ENCODE data around the gene UBR1.
"Not testable (repeated sequence)": the region's sequence is repeated elsewhere in the genome, so short reads cannot be mapped to it uniquely, and the experiment has no call there.

Gene UBR1

GRCh38 chr15:42918047-42918446 lies 187.8 kb downstream of the UBR1 start:
- DNase-seq (ENCODE audit: low read depth): no peak
- no peak overlapping the region for H3K4me3 ChIP-seq (ENCODE audit: control insufficient read depth, low read depth, low read length)
- no peak for TF ChIP-seq CTCF (conservative IDR thresholded peaks at IDR 0.05; ENCODE audit: control insufficient read depth, insufficient read depth, low read depth, low read length)

- H3K4me3 ChIP-seq (ENCODE audit: control insufficient read depth, low read depth, low read length): no peak overlapping the region
- DNase-seq (ENCODE audit: low read depth): no peak
- TF ChIP-seq CTCF (conservative IDR thresholded peaks at IDR 0.05; ENCODE audit: control insufficient read depth, insufficient read depth, low read depth, low read length): no peak
Observed at GRCh38 chr15:42915654-42916315, 190.1 kb downstream of the UBR1 start.

GRCh38 chr15:42914728-42915497 lies 190.9 kb downstream of the UBR1 start:
- no peak for TF ChIP-seq CTCF (conservative IDR thresholded peaks at IDR 0.05; ENCODE audit: control insufficient read depth, insufficient read depth, low read depth, low read length)
- no peak for DNase-seq (ENCODE audit: low read depth)
- H3K4me3 ChIP-seq (ENCODE audit: control insufficient read depth, low read depth, low read length): no peak overlapping the region

- no peak for TF ChIP-seq CTCF (conservative IDR thresholded peaks at IDR 0.05; ENCODE audit: control insufficient read depth, insufficient read depth, low read depth, low read length)
- peak; percentile 45 for DNase-seq (ENCODE audit: low read depth)
- H3K4me3 ChIP-seq (ENCODE audit: control insufficient read depth, low read depth, low read length): no peak overlapping the region
Observed at GRCh38 chr15:42911058-42911592, 194.7 kb downstream of the UBR1 start.

- DNase-seq (ENCODE audit: low read depth): no peak
- H3K4me3 ChIP-seq (ENCODE audit: control insufficient read depth, low read depth, low read length): no peak overlapping the region
- no peak for TF ChIP-seq CTCF (conservative IDR thresholded peaks at IDR 0.05; ENCODE audit: control insufficient read depth, insufficient read depth, low read depth, low read length)
Observed at GRCh38 chr15:42908538-42908937, 197.3 kb downstream of the UBR1 start.

- no peak for DNase-seq (ENCODE audit: low read depth)
- no peak for TF ChIP-seq CTCF (conservative IDR thresholded peaks at IDR 0.05; ENCODE audit: control insufficient read depth, insufficient read depth, low read depth, low read length)
- no peak overlapping the region for H3K4me3 ChIP-seq (ENCODE audit: control insufficient read depth, low read depth, low read length)
Observed at GRCh38 chr15:42903388-42904324, 202.2 kb downstream of the UBR1 start.

- not testable (repeated sequence) for DNase-seq (ENCODE audit: low read depth); H3K4me3 ChIP-seq (ENCODE audit: control insufficient read depth, low read depth, low read length)
Observed at GRCh38 chr15:42893911-42894310, 211.9 kb downstream of the UBR1 start.

All from fibroblast of mammary gland (primary cell).